Fibroblast of mammary gland (primary cell): ENCODE data around the gene PATJ.
"Not testable (repeated sequence)": the region's sequence is repeated elsewhere in the genome, so short reads cannot be mapped to it uniquely, and the experiment has no call there.

Source experiments
- DNase-seq: peaks from one replicate; pipeline ENCODE4 v3.0.0-alpha.2; 2010; ENCODE audit warnings: low read depth
- H3K4me3 ChIP-seq: 2 replicates; pipeline ENCODE4 v1.5.1; 2011; ENCODE audit warnings: low read depth, mild to moderate bottlenecking, low read length, moderate library complexity; ENCODE audit not compliant: control insufficient read depth
- CTCF ChIP-seq: conservative IDR thresholded peaks from 2 replicates; pipeline ENCODE4 v1.5.1; 2011; ENCODE audit warnings: low read depth, low read length, inconsistent platforms; ENCODE audit not compliant: control insufficient read depth, insufficient read depth

PATJ gene

GRCh38 chr1:61962631-61963030, 220.4 kb downstream of the PATJ start:
- DNase-seq = no peak
- no peak for TF ChIP-seq CTCF
- H3K4me3 ChIP-seq = no peak overlapping the region

- not testable (repeated sequence) for H3K4me3 ChIP-seq, DNase-seq
Observed at GRCh38 chr1:61966450-61967225, 224.4 kb downstream of the PATJ start.

- TF ChIP-seq CTCF = no peak
- no peak for DNase-seq
- H3K4me3 ChIP-seq = no peak overlapping the region
Observed at GRCh38 chr1:61967750-61968149, 225.5 kb downstream of the PATJ start.

GRCh38 chr1:61968869-61969268, 226.6 kb downstream of the PATJ start:
- DNase-seq = no peak
- H3K4me3 ChIP-seq = no peak overlapping the region
- no peak for TF ChIP-seq CTCF

- no peak for TF ChIP-seq CTCF
- H3K4me3 ChIP-seq = no peak overlapping the region
- no peak for DNase-seq
Observed at GRCh38 chr1:61973100-61973837, 231.0 kb downstream of the PATJ start.

- no peak for DNase-seq
- no peak for TF ChIP-seq CTCF
- no peak overlapping the region for H3K4me3 ChIP-seq
Observed at GRCh38 chr1:61975638-61976037, 233.4 kb downstream of the PATJ start.

- no peak overlapping the region for H3K4me3 ChIP-seq
- no peak for DNase-seq
- no peak for TF ChIP-seq CTCF
Observed at GRCh38 chr1:61976566-61976965, 234.3 kb downstream of the PATJ start.
